GM21825 (cell line): ENCODE data around the gene ZNF83.
"Not testable (repeated sequence)": the region's sequence is repeated elsewhere in the genome, so short reads cannot be mapped to it uniquely, and the experiment has no call there.

Source experiments
- ATAC-seq: cut with Tn5 transposase; IDR thresholded peaks from one replicate; pipeline ENCODE4 v1.9.1; 2021; ENCODE audit warnings: mild to moderate bottlenecking, moderate library complexity; ENCODE audit not compliant: unreplicated experiment

Gene ZNF83

GRCh38 chr19:52640916-52641315 lies 2.8 kb upstream of the ZNF83 start:
- ATAC-seq, result no peak

GRCh38 chr19:52639996-52640395 lies 1.8 kb upstream of the ZNF83 start:
- no peak for ATAC-seq

GRCh38 chr19:52638601-52639000 lies 446 bp upstream of the ZNF83 start:
- peak; percentile 13 for ATAC-seq

GRCh38 chr19:52635786-52636570 lies 2.2 kb downstream of the ZNF83 start:
- ATAC-seq, result no peak

- ATAC-seq, result not testable (repeated sequence)
Observed at GRCh38 chr19:52627441-52627840, 10.7 kb downstream of the ZNF83 start.

- ATAC-seq, result no peak
Observed at GRCh38 chr19:52626915-52627314, 11.2 kb downstream of the ZNF83 start.

- ATAC-seq, result no peak
Observed at GRCh38 chr19:52622261-52622660, 15.9 kb downstream of the ZNF83 start.

- no peak for ATAC-seq
Observed at GRCh38 chr19:52621376-52621775, 16.8 kb downstream of the ZNF83 start.

- ATAC-seq, result no peak
Observed at GRCh38 chr19:52613299-52613906, 24.8 kb downstream of the ZNF83 start.

- no peak for ATAC-seq
Observed at GRCh38 chr19:52603558-52604207, 34.5 kb downstream of the ZNF83 start.

GRCh38 chr19:52602941-52603340 lies 35.2 kb downstream of the ZNF83 start:
- no peak for ATAC-seq

- not testable (repeated sequence) for ATAC-seq
Observed at GRCh38 chr19:52601974-52602366, 36.2 kb downstream of the ZNF83 start.

- peak; percentile 89 for ATAC-seq
Observed at GRCh38 chr19:52601025-52601973, 36.9 kb downstream of the ZNF83 start.

- no peak for ATAC-seq
Observed at GRCh38 chr19:52600639-52601024, 37.5 kb downstream of the ZNF83 start.

- ATAC-seq, result no peak
Observed at GRCh38 chr19:52599241-52599640, 38.9 kb downstream of the ZNF83 start.

GRCh38 chr19:52593441-52593840 lies 44.7 kb downstream of the ZNF83 start:
- ATAC-seq, result not testable (repeated sequence)

- no peak for ATAC-seq
Observed at GRCh38 chr19:52592301-52592700, 45.9 kb downstream of the ZNF83 start.

- ATAC-seq, result no peak
Observed at GRCh38 chr19:52590728-52591127, 47.4 kb downstream of the ZNF83 start.

GRCh38 chr19:52585604-52586003 lies 52.6 kb downstream of the ZNF83 start:
- ATAC-seq, result no peak

GRCh38 chr19:52584736-52585440 lies 53.3 kb downstream of the ZNF83 start:
- ATAC-seq, result no peak
